Smooth muscle cell of the brain vasculature (primary cell): Measurements from ENCODE around the gene ABHD4.
"Not testable (repeated sequence)": the region's sequence is repeated elsewhere in the genome, so short reads cannot be mapped to it uniquely, and the experiment has no call there.

Experiments
- DNase-seq: peaks from one replicate; pipeline ENCODE4 v3.0.0-alpha.2; 2012; ENCODE audit warnings: low read depth, low spot score

The ABHD4 gene

DNA sequence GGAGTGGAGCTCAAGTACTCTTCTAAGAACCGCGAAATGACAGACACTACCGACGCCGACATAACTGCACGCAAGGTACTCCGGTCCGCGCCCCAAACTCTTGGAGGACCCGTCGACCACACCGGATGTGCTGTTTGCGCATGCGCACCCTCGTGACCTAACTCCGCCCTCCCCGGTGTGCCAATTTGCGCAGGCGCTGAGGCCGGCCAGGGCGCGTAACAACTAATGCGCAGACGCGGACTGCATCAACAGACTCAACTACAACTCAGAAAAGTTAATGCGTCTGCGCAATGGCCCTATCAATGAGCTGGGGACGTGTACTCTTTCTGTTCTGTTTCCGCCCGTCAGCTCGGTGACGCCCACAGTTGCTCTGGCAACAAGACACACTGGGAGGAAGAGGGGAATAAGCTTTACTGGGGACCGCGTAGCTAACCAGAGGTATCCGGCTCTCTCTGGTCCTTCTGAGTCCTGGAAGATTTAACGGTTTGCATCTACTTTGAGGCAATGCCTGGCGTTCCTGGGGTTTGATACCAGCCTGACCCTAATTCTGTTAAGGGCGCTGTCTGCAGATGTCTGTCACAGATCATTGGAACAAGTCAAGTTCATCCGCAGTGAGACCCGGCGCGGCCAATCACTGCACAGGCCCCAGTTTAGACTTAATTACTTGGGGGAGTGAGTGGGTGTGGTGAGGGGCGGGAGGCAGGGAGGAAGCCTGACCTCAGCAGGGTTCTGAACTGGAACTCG is 8.8 kb upstream of the ABHD4 start, which contains the start of gene DAD1:
Gene DAD1 (minus strand): TSS at position 129 of the 744 bp plus-strand sequence. CDS start 67 bp downstream, at position 62.
- peak; percentile 98 for DNase-seq

DNA sequence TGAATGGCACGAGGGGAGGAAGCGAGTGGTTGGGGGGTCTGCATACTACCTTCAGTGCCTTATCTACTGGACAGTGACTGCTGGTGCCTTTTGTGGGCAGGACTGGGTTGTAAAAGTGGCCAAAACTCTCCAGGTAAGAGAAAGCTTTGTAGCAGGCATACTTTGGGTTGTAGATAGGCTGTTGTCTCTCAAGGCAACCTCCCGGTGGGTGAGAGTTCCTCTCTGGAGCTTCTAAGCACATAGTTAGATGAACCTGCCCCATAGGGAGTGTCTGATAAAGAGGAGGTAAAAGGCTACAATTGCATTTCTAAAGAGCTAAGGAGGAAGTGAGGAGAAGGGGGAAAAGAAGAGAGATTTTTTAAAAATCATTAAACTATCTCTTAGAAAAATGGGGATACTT is 4.9 kb upstream of the ABHD4 start:
- DNase-seq = no peak

DNA sequence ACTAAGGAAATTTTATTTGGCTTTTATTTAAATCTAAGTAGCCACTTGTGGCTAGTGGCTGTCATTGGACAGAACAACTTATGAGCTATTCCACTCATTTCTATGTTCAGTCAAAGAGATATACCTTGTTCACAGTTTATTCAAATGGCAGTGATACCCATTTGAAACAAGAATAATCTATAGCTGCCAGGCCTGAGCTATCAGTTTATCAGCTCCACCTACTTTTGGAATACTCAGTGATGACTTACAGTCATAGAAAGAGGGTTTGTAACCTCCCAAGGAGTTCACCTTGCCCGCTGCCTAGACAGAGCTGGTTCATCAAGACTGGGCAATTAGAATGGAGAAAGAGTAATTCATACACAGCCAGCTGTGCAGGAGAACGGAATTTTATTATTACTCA is 4.5 kb upstream of the ABHD4 start:
- no peak for DNase-seq

- DNase-seq = no peak
Observed at GRCh38 chr14:22594156-22594716, 3.9 kb upstream of the ABHD4 start.

GRCh38 chr14:22596354-22596879 is 1.7 kb upstream of the ABHD4 start:
- DNase-seq = no peak

DNA sequence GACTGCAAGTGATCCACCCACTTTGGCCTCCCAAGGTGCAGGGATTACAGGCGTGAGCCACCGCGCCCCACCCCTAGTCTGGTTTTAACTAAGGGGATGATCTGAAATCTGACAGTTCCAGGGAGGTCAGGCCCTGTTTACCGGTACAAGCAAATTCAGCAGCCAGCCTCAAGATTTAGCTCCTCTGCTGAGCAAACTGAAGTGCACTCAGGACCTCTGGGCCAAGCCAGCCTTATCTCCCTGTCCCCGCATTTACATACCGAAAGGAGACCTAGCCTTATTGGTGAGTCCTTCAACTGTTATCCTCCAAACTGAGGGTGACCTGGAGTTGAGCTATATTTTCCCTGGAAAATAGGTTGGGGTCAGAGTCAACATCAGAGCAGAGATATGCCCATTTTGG is 835 bp upstream of the ABHD4 start:
- no peak for DNase-seq

DNA sequence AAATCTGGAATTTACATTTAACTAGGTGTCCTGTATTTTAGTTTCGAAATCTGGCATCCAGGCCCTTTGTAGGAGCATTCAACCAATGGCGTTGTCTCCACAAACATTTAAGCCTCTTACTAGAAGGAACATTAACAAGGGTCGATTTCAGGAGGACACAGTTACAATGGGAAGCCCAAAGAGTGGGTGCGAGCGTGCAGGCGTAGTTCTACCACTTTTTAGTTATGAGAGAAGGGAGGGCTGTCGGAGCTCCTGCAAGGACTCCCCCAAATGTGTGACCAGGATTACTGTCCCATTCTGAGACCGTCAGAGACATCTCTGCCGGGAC is 365 bp upstream of the ABHD4 start:
- DNase-seq = no peak

GRCh38 chr14:22598896-22599244 is 770 bp downstream of the ABHD4 start:
- no peak for DNase-seq

- no peak for DNase-seq
Observed at GRCh38 chr14:22599349-22599748, 1.2 kb downstream of the ABHD4 start.

GRCh38 chr14:22600027-22600426 is 1.9 kb downstream of the ABHD4 start:
- DNase-seq = no peak

- DNase-seq = no peak
Observed at GRCh38 chr14:22601456-22601855, 3.4 kb downstream of the ABHD4 start.

DNA sequence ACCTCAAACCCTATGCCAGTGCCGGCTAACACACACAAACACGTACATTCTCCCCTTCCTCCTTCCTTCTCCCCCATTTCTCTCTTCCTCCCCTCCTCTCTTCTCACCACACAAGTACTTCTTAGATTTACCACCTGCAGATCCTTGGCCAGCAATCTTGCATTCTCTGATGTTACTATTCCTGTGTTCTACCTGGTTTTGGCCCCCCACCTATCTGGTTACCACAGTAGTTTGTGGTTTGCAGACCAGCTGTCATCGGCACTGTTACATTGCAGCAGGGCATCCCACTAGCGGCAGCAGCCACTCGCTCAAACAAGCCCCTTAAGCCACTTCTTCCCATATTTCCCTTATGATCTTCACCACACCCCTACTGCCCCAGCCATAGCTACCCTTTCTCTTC is 3.9 kb downstream of the ABHD4 start:
- no peak for DNase-seq

DNA sequence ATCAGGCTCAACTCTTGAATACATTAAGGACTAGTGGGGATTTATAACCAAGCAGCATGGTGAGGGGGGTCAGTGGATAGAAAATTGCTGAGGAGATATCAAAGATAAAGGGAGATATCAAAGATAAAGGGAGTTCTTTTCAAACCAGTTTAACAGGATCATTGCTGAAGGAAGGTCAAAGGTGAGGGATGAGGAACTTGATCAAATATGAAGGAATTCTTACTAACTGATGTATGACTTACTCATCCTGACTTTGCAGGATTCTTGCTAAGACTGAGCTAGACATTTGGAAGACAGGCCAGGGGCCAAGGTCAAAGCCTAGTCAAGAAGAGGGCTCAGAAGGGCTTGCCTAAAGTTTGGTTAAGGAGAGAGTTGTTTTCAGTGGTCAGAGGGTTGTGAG is 4.8 kb downstream of the ABHD4 start:
- no peak for DNase-seq

- DNase-seq = no peak
Observed at GRCh38 chr14:22606380-22606779, 8.3 kb downstream of the ABHD4 start.

DNA sequence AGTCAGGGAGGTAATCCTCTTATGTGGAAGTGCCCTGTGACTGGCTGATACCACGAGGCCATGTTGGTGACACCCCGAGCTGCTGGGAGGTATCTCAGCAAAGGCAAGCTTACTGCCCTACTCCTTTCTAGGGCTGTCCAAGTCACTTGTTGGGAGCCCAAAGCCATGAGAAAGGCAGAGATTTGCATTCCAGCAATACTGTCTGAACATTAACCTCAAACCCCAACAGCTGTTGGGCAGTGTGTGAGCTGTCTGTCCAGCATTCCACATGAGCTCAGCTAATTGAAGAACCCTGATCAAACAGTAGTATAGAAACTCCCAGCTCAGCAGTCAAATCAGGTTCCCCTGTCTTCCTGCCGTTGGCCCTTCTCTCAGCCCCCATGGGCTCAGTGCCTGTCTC is 9.2 kb downstream of the ABHD4 start:
- DNase-seq = no peak

DNA sequence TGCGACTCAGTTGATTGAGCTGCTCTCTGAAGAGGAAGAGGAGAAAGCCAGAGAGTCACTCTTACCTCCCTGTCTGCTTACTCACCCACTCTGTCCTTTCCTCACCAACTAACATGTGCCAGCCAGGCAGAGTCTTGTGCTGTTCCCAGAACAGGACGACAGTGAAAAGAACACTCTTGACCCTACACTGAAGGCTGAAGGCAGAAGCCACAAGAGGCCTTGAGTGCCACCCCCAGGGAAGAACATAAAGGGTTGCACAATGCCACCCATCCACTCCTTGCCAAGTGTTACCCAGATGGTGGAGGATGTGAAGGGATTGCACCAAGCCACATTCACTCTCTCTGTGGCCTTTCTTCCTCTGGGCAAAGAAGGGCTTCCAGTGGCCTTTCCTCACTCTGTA is 12.8 kb downstream of the ABHD4 start:
- no peak for DNase-seq

DNA sequence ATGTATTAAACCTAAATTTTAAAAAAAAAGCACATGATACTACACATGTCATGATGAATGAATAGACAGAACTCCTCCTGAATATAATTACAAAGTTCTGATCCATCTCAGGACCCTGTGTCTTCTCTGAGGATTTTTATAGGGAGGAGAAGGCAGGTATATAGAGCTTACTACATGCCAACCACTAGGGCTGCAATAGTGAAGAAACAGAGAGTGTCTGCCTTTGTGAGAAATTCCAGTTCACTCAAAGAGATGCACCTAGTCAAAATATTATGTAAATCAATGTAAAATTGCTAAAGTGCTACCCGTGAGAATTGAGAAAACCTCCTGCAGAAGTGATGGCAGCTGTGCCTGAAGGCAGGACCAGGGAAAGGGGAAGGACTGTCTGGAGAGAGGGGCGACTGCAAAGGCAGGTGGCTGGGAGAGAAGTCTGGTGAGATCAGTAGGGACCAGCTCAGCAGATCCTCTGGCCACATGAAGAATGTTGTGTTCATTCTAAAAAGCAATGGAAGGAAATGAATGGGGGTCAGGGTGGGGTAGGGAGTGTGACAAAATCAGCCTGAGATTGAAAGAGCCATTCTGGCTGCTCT is 15.1 kb downstream of the ABHD4 start:
- DNase-seq = no peak

DNA sequence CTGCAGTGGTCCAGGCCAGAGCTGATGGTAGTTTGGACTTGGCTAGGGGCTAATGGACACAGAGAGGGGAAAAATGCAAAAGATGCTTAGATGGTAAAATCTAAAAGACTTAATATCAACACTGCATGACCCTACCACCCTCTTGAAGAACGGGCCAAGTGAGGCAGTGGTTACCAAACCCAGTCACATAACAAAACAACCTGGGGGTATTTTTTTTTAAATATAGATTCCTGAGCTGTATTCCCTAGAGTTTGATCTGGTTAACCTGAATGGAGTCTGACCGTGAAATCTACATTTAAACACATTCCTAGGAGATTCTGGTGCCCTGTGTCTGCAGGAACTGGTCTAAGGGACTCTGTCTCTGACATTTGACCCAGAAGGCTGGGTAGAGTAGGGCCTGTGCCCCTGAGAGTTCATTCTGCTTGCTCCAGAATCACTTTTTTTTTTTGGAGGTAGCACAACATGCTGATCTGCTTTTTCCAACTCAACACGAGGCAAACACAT is 15.7 kb downstream of the ABHD4 start:
- DNase-seq = no peak

DNA sequence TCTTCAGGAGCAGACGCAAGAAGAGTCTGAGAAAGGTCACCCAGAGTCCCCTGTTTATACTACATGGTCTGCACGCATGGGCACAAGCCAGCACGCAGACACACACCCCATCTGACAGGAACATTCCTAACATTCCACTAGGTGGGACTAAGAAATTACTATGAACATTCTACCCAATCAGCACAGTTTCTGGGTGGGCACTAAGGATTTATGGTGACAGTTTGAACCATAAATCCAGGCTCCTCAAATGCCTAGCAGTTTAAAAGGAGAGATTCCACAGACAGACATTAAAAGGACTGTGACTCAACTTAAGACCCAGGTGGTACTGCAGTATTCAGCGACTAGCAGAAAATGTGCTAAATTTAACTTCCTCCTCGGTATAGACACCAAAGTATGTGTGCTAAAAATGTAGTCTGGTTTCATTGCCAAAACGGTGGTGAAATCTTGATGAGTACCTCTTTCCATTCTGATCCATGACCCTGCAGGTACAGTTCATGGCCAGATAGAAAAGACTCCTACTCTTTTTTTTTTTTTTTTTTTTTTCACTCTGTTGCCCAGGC is 16.2 kb downstream of the ABHD4 start:
- DNase-seq = no peak

- not testable (repeated sequence) for DNase-seq
Observed at GRCh38 chr14:22615765-22616164, 17.7 kb downstream of the ABHD4 start.

DNA sequence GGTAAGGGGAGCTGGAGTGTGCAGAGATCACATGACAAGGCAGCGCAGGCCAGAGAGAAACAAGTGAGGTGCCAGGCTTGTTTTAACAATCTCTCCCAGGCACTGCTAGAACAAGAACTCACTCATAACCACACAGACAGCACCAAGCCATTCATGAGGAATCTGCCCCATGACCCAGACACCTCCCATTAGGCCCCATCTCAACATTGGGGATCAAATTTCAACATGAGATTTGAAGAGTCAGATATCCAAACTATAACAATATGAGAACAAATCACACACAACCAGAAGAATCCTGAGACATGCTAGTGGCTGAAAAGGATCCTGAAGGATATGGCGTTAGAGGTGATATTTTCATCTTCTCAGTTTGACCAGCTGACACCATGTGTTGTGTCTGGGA is 24.2 kb downstream of the ABHD4 start:
- DNase-seq = no peak

GRCh38 chr14:22623047-22623446 is 24.9 kb downstream of the ABHD4 start:
- no peak for DNase-seq

DNA sequence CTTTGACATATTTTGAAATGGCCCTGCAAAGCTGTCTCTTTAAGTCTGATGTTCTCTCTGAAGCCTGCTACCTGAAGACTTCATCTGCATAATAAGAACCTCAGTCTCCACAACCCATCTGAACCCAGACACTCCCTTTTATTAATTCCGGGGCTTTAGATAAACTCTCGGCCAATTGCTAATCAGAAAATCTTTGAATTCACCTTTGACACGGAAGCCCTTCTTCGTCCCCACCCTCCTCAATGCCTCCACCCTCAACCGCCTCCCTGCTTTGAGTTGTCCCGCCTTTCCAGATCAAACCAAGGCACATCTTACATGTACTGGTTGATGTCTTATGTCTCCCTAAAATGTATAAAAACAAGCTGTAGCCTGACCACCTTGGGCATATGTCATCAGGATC is 28.5 kb downstream of the ABHD4 start:
- DNase-seq = no peak
